Upper lobe of right lung (tissue), 1 donor: ENCODE measurements around the gene SLC4A11. TPM values are rescaled to one million over a fixed set of nuclear protein-coding genes. Genes with fewer than 3 reads are reported as not detected.

Experiments used
- ATAC-seq: fragments of 200-7000 bp; cut with Tn5 transposase; one replicate; pipeline ENCODE4 v1.9.1; 2020; ENCODE audit warnings: mild to moderate bottlenecking, moderate library complexity
- DNase-seq: peaks from one replicate; pipeline ENCODE4 v3.0.0-alpha.2; 2020
- H3K27ac ChIP-seq: fragments of 200-600 bp; one replicate; pipeline ENCODE4 v1.8.0; 2022
- H3K27me3 ChIP-seq: fragments of 200-600 bp; one replicate; pipeline ENCODE4 v1.8.0; 2022; ENCODE audit warnings: mild to moderate bottlenecking
- H3K36me3 ChIP-seq: fragments of 200-600 bp; one replicate; pipeline ENCODE4 v1.8.0; 2022
- H3K4me1 ChIP-seq: fragments of 200-600 bp; one replicate; pipeline ENCODE4 v1.8.0; 2022
- H3K4me3 ChIP-seq: fragments of 200-600 bp; one replicate; pipeline ENCODE4 v1.8.0; 2022; ENCODE audit warnings: mild to moderate bottlenecking
- H3K9me3 ChIP-seq: fragments of 200-600 bp; one replicate; pipeline ENCODE4 v1.8.0; 2022
- CTCF ChIP-seq: fragments of 200-600 bp; IDR thresholded peaks from one replicate; pipeline ENCODE4 v1.8.0; 2022; ENCODE audit warnings: antibody characterized with exemption
- intact Hi-C: fragments of 100-400 bp; cut with DNase I; formaldehyde crosslinking; loops from one replicate; pipeline ENCODE4 v1.11.0; 2022
- total RNA-seq: library from RNA; stranded (reverse); fragmentation: NEBNext Ultra II Directional; extraction: Animal tissue kit (Norgen Biotek cat#: 25700); gene quantifications from one replicate; pipeline ENCODE4 v1.2.1, GENCODE V29; 2021
- donor health status: DM: no; HTN: yes; CAD: no; lungs with severe emphysema.

The SLC4A11 gene
- total RNA-seq, 1 donor from 2014 or later: 2.7 TPM

DNA sequence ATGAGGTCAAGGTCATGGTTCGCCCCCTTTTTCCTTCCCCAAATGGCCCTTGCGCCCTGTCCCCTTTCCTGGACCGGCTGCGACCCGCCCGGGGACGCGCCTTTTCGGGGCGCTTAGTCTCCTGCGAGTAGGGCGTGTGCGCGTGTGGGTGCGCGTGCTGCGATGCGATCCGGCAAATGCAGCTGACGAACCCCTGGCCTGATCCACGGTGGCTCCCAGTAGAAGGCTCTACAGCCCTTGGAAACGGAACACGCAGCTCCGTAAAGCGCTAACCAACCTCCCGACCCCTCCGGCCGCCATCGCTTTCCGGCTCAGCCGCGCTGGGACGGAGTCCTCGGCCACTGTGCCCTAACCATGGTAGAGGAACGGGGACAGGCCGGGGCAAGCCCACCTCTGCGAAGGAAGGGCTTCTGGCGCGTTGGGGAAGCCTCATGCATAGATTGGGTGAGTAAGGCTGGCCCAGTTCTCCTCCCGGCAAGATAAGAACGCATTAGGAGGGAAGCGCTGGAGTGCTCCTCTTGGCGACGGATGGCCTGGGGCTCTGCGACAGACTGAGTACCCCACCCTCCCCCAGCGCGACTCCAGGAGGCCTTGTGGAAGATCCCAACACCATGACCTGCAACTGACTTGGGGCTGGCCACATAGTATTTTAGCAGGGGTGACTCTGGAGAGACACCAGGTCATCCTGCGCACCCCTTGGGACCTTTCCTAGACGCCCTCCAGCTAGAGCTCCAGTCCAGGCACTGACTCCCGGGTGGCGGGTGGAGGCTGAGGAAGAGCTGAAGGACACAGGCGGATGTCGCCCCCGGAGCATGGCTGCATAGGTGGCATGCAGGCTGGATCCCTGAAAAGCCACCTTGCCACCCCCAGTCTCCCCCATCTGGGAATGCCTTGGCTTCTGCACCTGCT lies 1.1 kb upstream of the SLC4A11 start:
- H3K9me3 ChIP-seq: no peaks in the 10 kb centered on the region
- peak overlapping the region; percentile 74 for H3K4me3 ChIP-seq
- no peaks in the 10 kb centered on the region for H3K36me3 ChIP-seq
- H3K27me3 ChIP-seq: peaks cover 28% of the 10 kb centered on the region
- no peak for TF ChIP-seq CTCF
- intact Hi-C loops: no loop called here
- no peak overlapping the region for H3K27ac ChIP-seq
- DNase-seq (no peak), ATAC-seq (peak; percentile 33)
- peaks cover 10% of the 10 kb centered on the region for H3K4me1 ChIP-seq

- Histone ChIP-seq H3K27ac (no peak overlapping the region), H3K4me3 (peak overlapping the region; percentile 74), H3K9me3 (no peaks in the 10 kb centered on the region), H3K36me3 (no peaks in the 10 kb centered on the region), H3K4me1 (peaks cover 10% of the 10 kb centered on the region), H3K27me3 (peaks cover 28% of the 10 kb centered on the region)
- DNase-seq: no peak
- ATAC-seq: peak; percentile 29
- intact Hi-C loops: no loop called here
- no peak for TF ChIP-seq CTCF
These were observed 369 bp downstream of the SLC4A11 start for GRCh38 chr20:3238616-3239025.

DNA sequence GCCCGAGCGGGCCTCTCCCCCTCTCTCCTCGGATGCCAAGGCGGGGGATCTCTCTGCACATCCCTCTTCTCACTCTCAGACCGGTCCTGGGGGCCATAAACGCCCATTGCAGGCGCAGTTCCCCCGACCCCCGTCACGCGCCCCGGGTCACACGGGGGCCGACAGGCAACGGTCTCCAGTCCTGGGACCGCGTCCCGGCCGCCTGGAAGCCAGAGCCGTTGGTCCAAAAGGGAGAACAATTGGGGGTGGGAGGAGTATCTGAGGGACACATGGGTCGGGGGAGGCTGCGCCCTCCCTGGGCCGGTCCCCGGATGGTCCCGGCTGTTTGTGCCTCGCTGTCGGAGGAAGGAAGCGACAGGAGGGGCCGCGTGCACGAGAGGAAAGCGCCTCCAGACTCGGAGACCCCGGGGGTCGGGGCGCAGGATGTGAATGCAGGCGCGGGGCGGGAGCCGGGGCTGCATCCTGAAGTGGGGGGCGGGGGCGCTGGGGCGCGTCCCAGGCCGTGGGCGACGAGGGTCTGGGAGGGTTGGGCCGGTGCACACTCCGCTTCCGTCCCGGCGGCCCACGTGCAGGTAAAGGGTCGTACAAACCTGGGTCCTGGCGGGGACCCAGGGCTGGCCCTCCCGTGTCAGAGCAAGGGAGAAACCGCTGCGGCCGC lies 903 bp downstream of the SLC4A11 start:
- no peak for ATAC-seq

DNA sequence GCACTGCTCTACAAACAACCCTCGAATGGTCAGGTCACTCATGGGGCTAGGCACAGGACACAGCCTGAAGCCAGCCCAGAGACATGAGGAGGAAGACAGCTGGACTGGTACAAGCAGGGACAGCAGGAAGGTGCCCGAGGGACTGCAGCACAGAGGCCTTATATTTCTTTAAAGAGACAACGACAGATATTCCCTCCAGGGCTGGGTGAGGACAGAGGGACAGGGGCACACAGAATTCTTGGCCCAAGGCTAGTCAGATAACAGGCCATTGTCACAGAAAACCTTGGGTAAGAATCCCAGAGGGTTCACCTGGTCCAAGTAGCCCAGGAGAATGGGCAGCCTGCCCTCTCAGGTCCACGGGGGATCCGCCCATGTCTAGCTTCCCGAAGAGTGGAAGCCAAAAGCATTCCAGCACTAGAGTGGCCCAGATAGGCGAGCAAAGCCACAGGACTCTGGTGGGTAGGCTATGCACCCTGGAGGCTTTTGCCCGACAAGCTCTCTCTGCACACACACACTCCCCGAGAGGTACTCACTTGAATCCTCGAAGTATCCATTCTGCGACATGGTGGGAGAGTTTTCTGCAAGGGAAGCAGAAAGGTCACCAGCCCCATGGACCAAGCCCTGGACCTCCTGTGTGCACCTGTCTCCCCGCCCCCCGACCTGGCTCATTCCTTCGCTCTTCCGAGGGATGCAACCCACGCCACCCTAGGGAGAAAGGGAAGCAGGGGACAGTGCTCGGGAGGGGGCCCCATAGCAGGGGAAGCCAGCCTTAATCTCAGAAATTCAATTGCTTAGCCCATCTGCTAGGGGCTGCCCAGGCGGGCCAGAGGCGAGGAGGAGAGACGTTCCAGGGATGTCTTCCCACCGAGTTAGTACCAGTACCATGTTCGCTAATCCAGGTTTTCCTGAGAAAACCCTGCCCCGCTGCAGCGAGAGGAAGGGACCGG lies 1.7 kb downstream of the SLC4A11 start:
- H3K36me3 ChIP-seq: no peaks in the 10 kb centered on the region
- peaks cover 28% of the 10 kb centered on the region for H3K27me3 ChIP-seq
- no peak for ATAC-seq
- H3K4me3 ChIP-seq: no peak overlapping the region
- peaks cover 10% of the 10 kb centered on the region for H3K4me1 ChIP-seq
- intact Hi-C loops: no loop called here
- no peak for DNase-seq
- no peak for TF ChIP-seq CTCF
- H3K9me3 ChIP-seq: no peaks in the 10 kb centered on the region
- no peak overlapping the region for H3K27ac ChIP-seq

More for the DNA sequence above, 903 bp downstream of the SLC4A11 start:
- intact Hi-C loops: no loop called here
- Histone ChIP-seq H3K27ac (no peak overlapping the region), H3K27me3 (peaks cover 28% of the 10 kb centered on the region), H3K9me3 (no peaks in the 10 kb centered on the region), H3K4me3 (peak overlapping the region; percentile 74), H3K4me1 (peaks cover 10% of the 10 kb centered on the region), H3K36me3 (no peaks in the 10 kb centered on the region)
- DNase-seq: no peak
- no peak for TF ChIP-seq CTCF

DNA sequence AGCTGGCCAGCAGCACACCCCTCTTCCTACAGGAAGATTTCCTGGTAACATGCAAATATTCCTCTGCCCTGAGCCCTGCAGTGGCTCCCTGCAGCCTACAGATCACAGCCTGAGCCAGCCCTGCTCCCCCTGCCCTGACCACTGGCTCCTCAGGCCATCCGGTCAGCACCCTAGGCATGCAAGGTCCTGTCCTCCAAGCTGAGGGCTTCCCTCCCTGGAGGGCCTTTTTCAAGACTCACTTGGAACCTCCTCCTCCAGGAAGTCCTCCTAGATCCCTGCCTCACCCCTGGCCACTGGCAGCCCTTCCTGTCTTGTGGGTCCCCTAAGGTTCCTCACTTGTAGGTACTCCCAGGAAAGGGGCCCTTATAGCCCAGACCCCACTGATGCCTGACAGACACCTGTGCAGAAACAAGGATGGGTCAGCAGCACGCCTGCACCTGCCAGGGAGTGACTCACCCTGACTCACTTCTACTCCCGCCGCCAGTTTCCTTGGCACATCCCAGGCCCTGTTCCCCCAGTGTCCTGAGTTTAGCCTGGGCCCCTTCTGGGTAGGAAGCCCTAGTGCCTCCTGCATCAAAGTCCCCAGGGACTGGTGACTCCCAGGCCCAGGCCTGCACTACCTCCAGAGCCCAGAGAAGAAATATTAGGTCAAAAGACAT lies 3.2 kb downstream of the SLC4A11 start:
- DNase-seq (no peak), ATAC-seq (no peak)
- TF ChIP-seq CTCF: no peak
- Histone ChIP-seq H3K27me3 (peaks cover 28% of the 10 kb centered on the region), H3K36me3 (no peaks in the 10 kb centered on the region), H3K9me3 (no peaks in the 10 kb centered on the region), H3K4me3 (no peak overlapping the region), H3K4me1 (peaks cover 10% of the 10 kb centered on the region), H3K27ac (no peak overlapping the region)
- intact Hi-C loops: no loop called here
